ENCODE data around the gene ARHGAP22.

GRCh38 chr10:48467669-48468068 lies 137.2 kb downstream of the ARHGAP22 start:
- TF ChIP-seq, protein P1, sequence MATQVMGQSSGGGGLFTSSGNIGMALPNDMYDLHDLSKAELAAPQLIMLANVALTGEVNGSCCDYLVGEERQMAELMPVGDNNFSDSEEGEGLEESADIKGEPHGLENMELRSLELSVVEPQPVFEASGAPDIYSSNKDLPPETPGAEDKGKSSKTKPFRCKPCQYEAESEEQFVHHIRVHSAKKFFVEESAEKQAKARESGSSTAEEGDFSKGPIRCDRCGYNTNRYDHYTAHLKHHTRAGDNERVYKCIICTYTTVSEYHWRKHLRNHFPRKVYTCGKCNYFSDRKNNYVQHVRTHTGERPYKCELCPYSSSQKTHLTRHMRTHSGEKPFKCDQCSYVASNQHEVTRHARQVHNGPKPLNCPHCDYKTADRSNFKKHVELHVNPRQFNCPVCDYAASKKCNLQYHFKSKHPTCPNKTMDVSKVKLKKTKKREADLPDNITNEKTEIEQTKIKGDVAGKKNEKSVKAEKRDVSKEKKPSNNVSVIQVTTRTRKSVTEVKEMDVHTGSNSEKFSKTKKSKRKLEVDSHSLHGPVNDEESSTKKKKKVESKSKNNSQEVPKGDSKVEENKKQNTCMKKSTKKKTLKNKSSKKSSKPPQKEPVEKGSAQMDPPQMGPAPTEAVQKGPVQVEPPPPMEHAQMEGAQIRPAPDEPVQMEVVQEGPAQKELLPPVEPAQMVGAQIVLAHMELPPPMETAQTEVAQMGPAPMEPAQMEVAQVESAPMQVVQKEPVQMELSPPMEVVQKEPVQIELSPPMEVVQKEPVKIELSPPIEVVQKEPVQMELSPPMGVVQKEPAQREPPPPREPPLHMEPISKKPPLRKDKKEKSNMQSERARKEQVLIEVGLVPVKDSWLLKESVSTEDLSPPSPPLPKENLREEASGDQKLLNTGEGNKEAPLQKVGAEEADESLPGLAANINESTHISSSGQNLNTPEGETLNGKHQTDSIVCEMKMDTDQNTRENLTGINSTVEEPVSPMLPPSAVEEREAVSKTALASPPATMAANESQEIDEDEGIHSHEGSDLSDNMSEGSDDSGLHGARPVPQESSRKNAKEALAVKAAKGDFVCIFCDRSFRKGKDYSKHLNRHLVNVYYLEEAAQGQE (IDR thresholded peaks at IDR 0.05; ENCODE audit: low read depth, low read length) = no peak
- no peak for TF ChIP-seq JUND (IDR thresholded peaks at IDR 0.05)
- TF ChIP-seq CTCF (IDR thresholded peaks at IDR 0.05) = no peak
- no peak for TF ChIP-seq POLR2AphosphoS5 (IDR thresholded peaks at IDR 0.05; ENCODE audit: low read depth, low read length)
- no peak for TF ChIP-seq RXRA (IDR thresholded peaks at IDR 0.05; ENCODE audit: borderline replicate concordance, low read depth)
- TF ChIP-seq TAF1 (IDR thresholded peaks at IDR 0.05; ENCODE audit: borderline replicate concordance, low read depth, low read length) = no peak
- no peak for TF ChIP-seq EZH2phosphoT487 (IDR thresholded peaks at IDR 0.05; ENCODE audit: borderline replicate concordance, low read depth)
- TF ChIP-seq MXI1 (IDR thresholded peaks at IDR 0.05; ENCODE audit: low read depth, low read length) = no peak
- no peak for TF ChIP-seq RCOR1 (IDR thresholded peaks at IDR 0.05; ENCODE audit: low read length)
- TF ChIP-seq GATA2 (CRISPR knock-in tag; IDR thresholded peaks at IDR 0.05) = no peak
- no peak for TF ChIP-seq SIN3A (IDR thresholded peaks at IDR 0.05; ENCODE audit: borderline replicate concordance, low read depth, low read length)
